NCI-H146 treated with DMSO at 0.1 percent for 48 hours (cell line): Measurements from ENCODE around the gene KLHL20.
A peak's percentile ranks its signal among the peaks of the same experiment; 100 is the strongest.
"Not testable (repeated sequence)": the region's sequence is repeated elsewhere in the genome, so short reads cannot be mapped to it uniquely, and the experiment has no call there.

Experiments
- DNase-seq: peaks from one replicate; lab custom pipeline; 2025; ENCODE audit not compliant: unreplicated experiment; lab: John Stamatoyannopoulos, UW

KLHL20 gene

GRCh38 chr1:173714759-173715537, at the start of gene KLHL20:
KLHL20 (plus strand) TSS chr1:173714981; CDS start chr1:173716044, 1,063 bp downstream.
- peak; percentile 85 for DNase-seq

GRCh38 chr1:173666646-173667045, 48.1 kb upstream of the KLHL20 start:
- DNase-seq = no peak

- no peak for DNase-seq
Observed at GRCh38 chr1:173669491-173669941, 45.3 kb upstream of the KLHL20 start, which contains the start of gene ANKRD45. ANKRD45 (minus strand) TSS chr1:173669851; CDS start chr1:173659418, 10,433 bp downstream.

GRCh38 chr1:173674496-173674895, 40.3 kb upstream of the KLHL20 start:
- DNase-seq = not testable (repeated sequence)

- not testable (repeated sequence) for DNase-seq
Observed at GRCh38 chr1:173680152-173680551, 34.6 kb upstream of the KLHL20 start.

GRCh38 chr1:173682184-173682583, 32.6 kb upstream of the KLHL20 start:
- DNase-seq = no peak

- DNase-seq = not testable (repeated sequence)
Observed at GRCh38 chr1:173683838-173684237, 30.9 kb upstream of the KLHL20 start.

GRCh38 chr1:173685121-173685520, 29.7 kb upstream of the KLHL20 start:
- DNase-seq = not testable (repeated sequence)

- no peak for DNase-seq
Observed at GRCh38 chr1:173688300-173688699, 26.5 kb upstream of the KLHL20 start.

- no peak for DNase-seq
Observed at GRCh38 chr1:173693238-173693637, 21.5 kb upstream of the KLHL20 start.

GRCh38 chr1:173701299-173701698, 13.5 kb upstream of the KLHL20 start:
- not testable (repeated sequence) for DNase-seq

GRCh38 chr1:173702736-173703135, 12.0 kb upstream of the KLHL20 start:
- DNase-seq = no peak

GRCh38 chr1:173705117-173705516, 9.7 kb upstream of the KLHL20 start:
- no peak for DNase-seq

- no peak for DNase-seq
Observed at GRCh38 chr1:173708787-173709186, 6.0 kb upstream of the KLHL20 start.

GRCh38 chr1:173714441-173714758, 381 bp upstream of the KLHL20 start:
- no peak for DNase-seq

- peak; percentile 23 for DNase-seq
Observed at GRCh38 chr1:173715538-173715844, 710 bp downstream of the KLHL20 start.

GRCh38 chr1:173717238-173717637, 2.5 kb downstream of the KLHL20 start:
- DNase-seq = no peak

- DNase-seq = not testable (repeated sequence)
Observed at GRCh38 chr1:173731331-173731730, 16.6 kb downstream of the KLHL20 start.

- DNase-seq = no peak
Observed at GRCh38 chr1:173733912-173734311, 19.1 kb downstream of the KLHL20 start.

GRCh38 chr1:173736104-173736503, 21.3 kb downstream of the KLHL20 start:
- DNase-seq = not testable (repeated sequence)

- DNase-seq = no peak
Observed at GRCh38 chr1:173742203-173742886, 27.6 kb downstream of the KLHL20 start.

- DNase-seq = no peak
Observed at GRCh38 chr1:173744651-173745050, 29.9 kb downstream of the KLHL20 start.
